GM21723 (cell line): ENCODE measurements around the gene KIAA1755.

Experiments
- ATAC-seq: cut with Tn5 transposase; IDR thresholded peaks from one replicate; pipeline ENCODE4 v1.9.1; 2021; ENCODE audit warnings: mild to moderate bottlenecking, moderate library complexity; ENCODE audit not compliant: unreplicated experiment

KIAA1755 gene

GRCh38 chr20:38168791-38169589, 91.5 kb downstream of the KIAA1755 start:
- no peak for ATAC-seq

GRCh38 chr20:38167851-38168760, 92.4 kb downstream of the KIAA1755 start:
- ATAC-seq: no peak

- no peak for ATAC-seq
Measured at GRCh38 chr20:38167328-38167850, 93.1 kb downstream of the KIAA1755 start.

GRCh38 chr20:38166703-38167233, 93.8 kb downstream of the KIAA1755 start:
- no peak for ATAC-seq

- ATAC-seq: no peak
Measured at GRCh38 chr20:38165966-38166702, 94.4 kb downstream of the KIAA1755 start.

GRCh38 chr20:38165089-38165965, 95.2 kb downstream of the KIAA1755 start, which contains the start of gene TGM2:
Gene TGM2, minus strand, starts transcription at chr20:38165270. Its CDS starts 72 bp downstream, at chr20:38165198.
- peak; percentile 83 for ATAC-seq

GRCh38 chr20:38164624-38165088, 95.9 kb downstream of the KIAA1755 start:
- ATAC-seq: no peak

GRCh38 chr20:38164069-38164468, 96.5 kb downstream of the KIAA1755 start:
- ATAC-seq: no peak

GRCh38 chr20:38162878-38163875, 97.4 kb downstream of the KIAA1755 start:
- no peak for ATAC-seq

GRCh38 chr20:38162149-38162548, 98.4 kb downstream of the KIAA1755 start:
- no peak for ATAC-seq

GRCh38 chr20:38161412-38161774, 99.1 kb downstream of the KIAA1755 start:
- ATAC-seq: no peak
